ENCODE data around the gene TUBGCP6.
"Not testable (repeated sequence)": the region's sequence is repeated elsewhere in the genome, so short reads cannot be mapped to it uniquely, and the experiment has no call there.

TUBGCP6 gene

GRCh38 chr22:50274311-50274710, 29.5 kb upstream of the TUBGCP6 start:
- H3K4me2 ChIP-seq = no peak overlapping the region
- TF ChIP-seq CTCF (conservative IDR thresholded peaks at IDR 0.05; ENCODE audit: low read depth, low read length) = no peak
- no peaks in the 10 kb centered on the region for H3K79me2 ChIP-seq (ENCODE audit: insufficient read depth, low read depth)
- H2AFZ ChIP-seq (ENCODE audit: low read depth) = no peak overlapping the region
- no peak overlapping the region for H3K9ac ChIP-seq
- no peak overlapping the region for H3K4me3 ChIP-seq (IDR thresholded peaks at IDR 0.05; ENCODE audit: insufficient read depth, low read depth, low read length)
- H3K27me3 ChIP-seq (ENCODE audit: insufficient read depth, low read depth) = no peaks in the 10 kb centered on the region
- H4K20me1 ChIP-seq (ENCODE audit: insufficient read depth) = no peaks in the 10 kb centered on the region
- H3K27ac ChIP-seq = no peak overlapping the region
- H3K36me3 ChIP-seq (ENCODE audit: insufficient read depth) = no peaks in the 10 kb centered on the region
- peaks cover 15% of the 10 kb centered on the region for H3K4me1 ChIP-seq (ENCODE audit: low read depth, poor library complexity, severe bottlenecking)

- H3K79me2 ChIP-seq (ENCODE audit: insufficient read depth, low read depth); H3K4me2 ChIP-seq; H3K4me3 ChIP-seq (IDR thresholded peaks at IDR 0.05; ENCODE audit: insufficient read depth, low read depth, low read length); H3K36me3 ChIP-seq (ENCODE audit: insufficient read depth); H3K27me3 ChIP-seq (ENCODE audit: insufficient read depth, low read depth); H3K9ac ChIP-seq; H4K20me1 ChIP-seq (ENCODE audit: insufficient read depth); H3K27ac ChIP-seq; H2AFZ ChIP-seq (ENCODE audit: low read depth): not testable (repeated sequence)
- H3K4me1 ChIP-seq (ENCODE audit: low read depth, poor library complexity, severe bottlenecking) = peaks cover 15% of the 10 kb centered on the region
Measured at GRCh38 chr22:50273781-50274180, 29.0 kb upstream of the TUBGCP6 start.

GRCh38 chr22:50273352-50273751, 28.5 kb upstream of the TUBGCP6 start:
- H2AFZ ChIP-seq (ENCODE audit: low read depth); H3K79me2 ChIP-seq (ENCODE audit: insufficient read depth, low read depth); H3K9ac ChIP-seq; H3K4me3 ChIP-seq (IDR thresholded peaks at IDR 0.05; ENCODE audit: insufficient read depth, low read depth, low read length); H4K20me1 ChIP-seq (ENCODE audit: insufficient read depth); H3K27me3 ChIP-seq (ENCODE audit: insufficient read depth, low read depth); H3K4me2 ChIP-seq; H3K27ac ChIP-seq; H3K36me3 ChIP-seq (ENCODE audit: insufficient read depth): not testable (repeated sequence)
- peaks cover 15% of the 10 kb centered on the region for H3K4me1 ChIP-seq (ENCODE audit: low read depth, poor library complexity, severe bottlenecking)

- peaks cover 15% of the 10 kb centered on the region for H3K4me1 ChIP-seq (ENCODE audit: low read depth, poor library complexity, severe bottlenecking)
- H3K27ac ChIP-seq = no peak overlapping the region
- H2AFZ ChIP-seq (ENCODE audit: low read depth) = no peak overlapping the region
- no peaks in the 10 kb centered on the region for H3K36me3 ChIP-seq (ENCODE audit: insufficient read depth)
- TF ChIP-seq CTCF (conservative IDR thresholded peaks at IDR 0.05; ENCODE audit: low read depth, low read length) = no peak
- H3K4me3 ChIP-seq (IDR thresholded peaks at IDR 0.05; ENCODE audit: insufficient read depth, low read depth, low read length) = no peak overlapping the region
- H4K20me1 ChIP-seq (ENCODE audit: insufficient read depth) = no peaks in the 10 kb centered on the region
- no peak overlapping the region for H3K4me2 ChIP-seq
- H3K27me3 ChIP-seq (ENCODE audit: insufficient read depth, low read depth) = no peaks in the 10 kb centered on the region
- H3K79me2 ChIP-seq (ENCODE audit: insufficient read depth, low read depth) = no peaks in the 10 kb centered on the region
- no peak overlapping the region for H3K9ac ChIP-seq
Measured at GRCh38 chr22:50272044-50272802, 27.4 kb upstream of the TUBGCP6 start.

- Histone ChIP-seq H2AFZ (ENCODE audit: low read depth) (no peak overlapping the region; the same call in 1 of the 2 replicates), H3K4me3 (IDR thresholded peaks at IDR 0.05; ENCODE audit: insufficient read depth, low read depth, low read length) (no peak overlapping the region), H3K9ac (no peak overlapping the region), H3K36me3 (ENCODE audit: insufficient read depth) (no peaks in the 10 kb centered on the region), H4K20me1 (ENCODE audit: insufficient read depth) (no peaks in the 10 kb centered on the region), H3K4me1 (ENCODE audit: low read depth, poor library complexity, severe bottlenecking) (peaks cover 15% of the 10 kb centered on the region), H3K4me2 (peak overlapping the region; percentile 92), H3K79me2 (ENCODE audit: insufficient read depth, low read depth) (no peaks in the 10 kb centered on the region), H3K27ac (no peak overlapping the region), H3K27me3 (ENCODE audit: insufficient read depth, low read depth) (no peaks in the 10 kb centered on the region)
- TF ChIP-seq CTCF (conservative IDR thresholded peaks at IDR 0.05; ENCODE audit: low read depth, low read length) = no peak
Measured at GRCh38 chr22:50271519-50271970, 26.7 kb upstream of the TUBGCP6 start.

All from KMS-11 (cell line).